Epidermal melanocyte (primary cell): ENCODE results near the gene GSTM3.
"Not testable (repeated sequence)": the region's sequence is repeated elsewhere in the genome, so short reads cannot be mapped to it uniquely, and the experiment has no call there.

Source experiments
- DNase-seq: peaks from one replicate; pipeline ENCODE4 v3.0.0; 2011; ENCODE audit warnings: low spot score; ENCODE audit not compliant: insufficient read length

Gene GSTM3

GRCh38 chr1:109728870-109729269 is 12.0 kb downstream of the GSTM3 start:
- DNase-seq = no peak

GRCh38 chr1:109726728-109727373 is 14.0 kb downstream of the GSTM3 start:
- DNase-seq = no peak

GRCh38 chr1:109726007-109726406 is 14.8 kb downstream of the GSTM3 start:
- no peak for DNase-seq

- no peak for DNase-seq
These were observed 15.3 kb downstream of the GSTM3 start for GRCh38 chr1:109725510-109725909.

GRCh38 chr1:109724933-109725332 is 15.9 kb downstream of the GSTM3 start:
- no peak for DNase-seq

- no peak for DNase-seq
These were observed 17.7 kb downstream of the GSTM3 start for GRCh38 chr1:109722908-109723691.

- DNase-seq = no peak
These were observed 18.9 kb downstream of the GSTM3 start for GRCh38 chr1:109721971-109722370.

- DNase-seq = no peak
These were observed 19.8 kb downstream of the GSTM3 start for GRCh38 chr1:109721042-109721441.

GRCh38 chr1:109719337-109719837 is 21.5 kb downstream of the GSTM3 start:
- DNase-seq = no peak

- DNase-seq = no peak
These were observed 22.3 kb downstream of the GSTM3 start for GRCh38 chr1:109718495-109718894.

- DNase-seq = no peak
These were observed 23.1 kb downstream of the GSTM3 start for GRCh38 chr1:109717729-109718128.

- no peak for DNase-seq
These were observed 24.2 kb downstream of the GSTM3 start for GRCh38 chr1:109716570-109717090.

- no peak for DNase-seq
These were observed 24.7 kb downstream of the GSTM3 start for GRCh38 chr1:109716121-109716520.

- DNase-seq = no peak
These were observed 26.0 kb downstream of the GSTM3 start for GRCh38 chr1:109714661-109715372.

GRCh38 chr1:109713636-109714035 is 27.2 kb downstream of the GSTM3 start:
- no peak for DNase-seq

GRCh38 chr1:109712321-109712864 is 28.4 kb downstream of the GSTM3 start:
- no peak for DNase-seq

GRCh38 chr1:109711593-109712320 is 29.1 kb downstream of the GSTM3 start, which contains the start of gene GSTM5:
GSTM5 (plus strand) TSS chr1:109712251; CDS start chr1:109712313, 62 bp downstream.
- not testable (repeated sequence) for DNase-seq

GRCh38 chr1:109709822-109710221 is 31.0 kb downstream of the GSTM3 start:
- DNase-seq = not testable (repeated sequence)

GRCh38 chr1:109708949-109709348 is 31.9 kb downstream of the GSTM3 start:
- not testable (repeated sequence) for DNase-seq

- no peak for DNase-seq
These were observed 35.4 kb downstream of the GSTM3 start for GRCh38 chr1:109705411-109705810.

GRCh38 chr1:109704173-109704572 is 36.7 kb downstream of the GSTM3 start:
- DNase-seq = no peak
